ENCODE data around the gene ENTREP1. TPM values are rescaled to one million over a fixed set of nuclear protein-coding genes. Genes with fewer than 3 reads are reported as not detected.
A peak's percentile ranks its signal among the peaks of the same experiment; 100 is the strongest.

The ENTREP1 gene
- total and polyA plus RNA-seq, 2 experiments from 2014 or later = 0.94 to 2.2 TPM

- no peaks in the 10 kb centered on the region for H3K27me3 ChIP-seq
- H3K4me3 ChIP-seq = no peak overlapping the region
- no peaks in the 10 kb centered on the region for H4K20me1 ChIP-seq (ENCODE audit: insufficient read depth, poor library complexity, severe bottlenecking)
- H3K79me2 ChIP-seq = no peaks in the 10 kb centered on the region
- peak; percentile 74 for TF ChIP-seq CTCF (IDR thresholded peaks at IDR 0.05; ENCODE audit: poor library complexity)
- TF ChIP-seq EZH2 (IDR thresholded peaks at IDR 0.05; ENCODE audit: borderline replicate concordance) = no peak
- no peak for TF ChIP-seq EZH2phosphoT487 (IDR thresholded peaks at IDR 0.05; ENCODE audit: low read depth, severe bottlenecking, unreplicated experiment)
- 62% methylated on average over 16 of the region's 16 CpGs for WGBS (ENCODE audit: low lambda C conversion rate, missing lambda C conversion rate)
- no peak overlapping the region for H3K4me2 ChIP-seq
- H3K9me2 ChIP-seq (replicated peaks; ENCODE audit: insufficient read depth) = no peaks in the 10 kb centered on the region
- H3K27ac ChIP-seq = no peak overlapping the region
- H3K36me3 ChIP-seq (replicated peaks; ENCODE audit: insufficient read depth, low read depth) = no peaks in the 10 kb centered on the region
- no peaks in the 10 kb centered on the region for H3K4me1 ChIP-seq (ENCODE audit: insufficient read depth)
- no peak overlapping the region for H2AFZ ChIP-seq
- DNase-seq (ENCODE audit: low spot score) = peak; percentile 81
- no peaks in the 10 kb centered on the region for H3K9me3 ChIP-seq (ENCODE audit: low read depth)
These were observed 97.1 kb downstream of the ENTREP1 start for GRCh38 chr9:69421908-69422801.

GRCh38 chr9:69425136-69425801 lies 100.3 kb downstream of the ENTREP1 start:
- H4K20me1 ChIP-seq (ENCODE audit: insufficient read depth, poor library complexity, severe bottlenecking) = no peaks in the 10 kb centered on the region
- no peak overlapping the region for H3K27ac ChIP-seq
- no peak overlapping the region for H3K4me2 ChIP-seq
- WGBS (ENCODE audit: low lambda C conversion rate, missing lambda C conversion rate) = 96% methylated on average over 17 of the region's 17 CpGs
- no peak overlapping the region for H3K4me3 ChIP-seq
- DNase-seq (ENCODE audit: low spot score) = no peak
- H3K4me1 ChIP-seq (ENCODE audit: insufficient read depth) = no peaks in the 10 kb centered on the region
- H3K36me3 ChIP-seq (replicated peaks; ENCODE audit: insufficient read depth, low read depth) = no peaks in the 10 kb centered on the region
- H3K79me2 ChIP-seq = no peaks in the 10 kb centered on the region
- H2AFZ ChIP-seq = no peak overlapping the region
- no peaks in the 10 kb centered on the region for H3K9me2 ChIP-seq (replicated peaks; ENCODE audit: insufficient read depth)
- no peaks in the 10 kb centered on the region for H3K9me3 ChIP-seq (ENCODE audit: low read depth)
- TF ChIP-seq EZH2phosphoT487 (IDR thresholded peaks at IDR 0.05; ENCODE audit: low read depth, severe bottlenecking, unreplicated experiment) (no peak), EZH2 (IDR thresholded peaks at IDR 0.05; ENCODE audit: borderline replicate concordance) (no peak), CTCF (IDR thresholded peaks at IDR 0.05; ENCODE audit: poor library complexity) (no peak)
- H3K27me3 ChIP-seq = no peaks in the 10 kb centered on the region

GRCh38 chr9:69427286-69427685 lies 102.3 kb downstream of the ENTREP1 start:
- no peak overlapping the region for H3K4me3 ChIP-seq
- no peak for DNase-seq (ENCODE audit: low spot score)
- 84% methylated on average over 4 of the region's 4 CpGs for WGBS (ENCODE audit: low lambda C conversion rate, missing lambda C conversion rate)
- no peaks in the 10 kb centered on the region for H4K20me1 ChIP-seq (ENCODE audit: insufficient read depth, poor library complexity, severe bottlenecking)
- no peak overlapping the region for H2AFZ ChIP-seq
- H3K27ac ChIP-seq = no peak overlapping the region
- H3K9me2 ChIP-seq (replicated peaks; ENCODE audit: insufficient read depth) = no peaks in the 10 kb centered on the region
- no peaks in the 10 kb centered on the region for H3K79me2 ChIP-seq
- TF ChIP-seq EZH2phosphoT487 (IDR thresholded peaks at IDR 0.05; ENCODE audit: low read depth, severe bottlenecking, unreplicated experiment) (no peak), CTCF (IDR thresholded peaks at IDR 0.05; ENCODE audit: poor library complexity) (no peak), EZH2 (IDR thresholded peaks at IDR 0.05; ENCODE audit: borderline replicate concordance) (no peak)
- no peak overlapping the region for H3K4me2 ChIP-seq
- H3K27me3 ChIP-seq = no peaks in the 10 kb centered on the region
- H3K36me3 ChIP-seq (replicated peaks; ENCODE audit: insufficient read depth, low read depth) = no peaks in the 10 kb centered on the region
- no peaks in the 10 kb centered on the region for H3K4me1 ChIP-seq (ENCODE audit: insufficient read depth)
- H3K9me3 ChIP-seq (ENCODE audit: low read depth) = no peaks in the 10 kb centered on the region
